Midbrain (tissue), 1 donor: ENCODE data around the gene C12orf42.

Experiments used
- DNase-seq: peaks from one replicate; lab custom pipeline; 2025; lab: John Stamatoyannopoulos, UW

The C12orf42 gene

DNA sequence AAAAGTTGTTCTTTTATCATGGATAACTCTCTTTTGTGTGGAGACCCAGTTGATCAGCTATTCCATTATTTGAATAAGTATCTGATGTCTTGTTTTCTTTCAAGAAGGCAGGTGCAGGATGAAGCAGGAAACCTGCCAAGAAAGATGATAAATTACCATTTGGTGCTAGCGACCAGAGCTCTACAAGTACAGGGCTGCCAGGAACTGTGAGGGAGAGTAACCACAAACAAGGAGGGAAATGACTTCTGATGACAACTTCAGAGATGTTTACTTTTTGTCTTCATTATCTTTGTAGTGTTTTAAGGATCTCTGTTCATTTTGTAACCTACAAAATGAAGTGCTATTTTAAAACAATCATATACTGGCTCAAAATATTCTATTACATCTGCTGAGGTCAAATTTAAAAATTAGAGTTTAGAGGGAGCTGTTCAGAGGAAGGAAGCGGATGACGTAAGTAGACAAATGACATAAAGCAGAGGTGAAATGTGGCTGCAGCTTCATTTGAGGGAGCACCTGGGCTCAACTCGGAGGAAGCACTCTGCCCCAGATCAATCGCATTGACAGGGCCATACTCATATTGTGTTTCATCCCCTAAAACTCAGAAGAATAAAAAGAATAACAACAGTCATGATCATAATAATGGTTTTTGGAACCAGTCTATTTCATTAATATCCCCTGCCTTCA is 226.8 kb downstream of the C12orf42 start:
- no peak for DNase-seq

- no peak for DNase-seq
Measured at GRCh38 chr12:103257763-103258162, 238.0 kb downstream of the C12orf42 start.
